Measurements from ENCODE around the gene HSF5. TPM values are rescaled to one million over a fixed set of nuclear protein-coding genes. Genes with fewer than 3 reads are reported as not detected.
A peak's percentile ranks its signal among the peaks of the same experiment; 100 is the strongest.

HSF5 gene
- total and polyA plus RNA-seq, 2 of the 13 experiments (the other 11 are each of a cell fraction or from before 2014, with no cell fraction given): not detected

DNA sequence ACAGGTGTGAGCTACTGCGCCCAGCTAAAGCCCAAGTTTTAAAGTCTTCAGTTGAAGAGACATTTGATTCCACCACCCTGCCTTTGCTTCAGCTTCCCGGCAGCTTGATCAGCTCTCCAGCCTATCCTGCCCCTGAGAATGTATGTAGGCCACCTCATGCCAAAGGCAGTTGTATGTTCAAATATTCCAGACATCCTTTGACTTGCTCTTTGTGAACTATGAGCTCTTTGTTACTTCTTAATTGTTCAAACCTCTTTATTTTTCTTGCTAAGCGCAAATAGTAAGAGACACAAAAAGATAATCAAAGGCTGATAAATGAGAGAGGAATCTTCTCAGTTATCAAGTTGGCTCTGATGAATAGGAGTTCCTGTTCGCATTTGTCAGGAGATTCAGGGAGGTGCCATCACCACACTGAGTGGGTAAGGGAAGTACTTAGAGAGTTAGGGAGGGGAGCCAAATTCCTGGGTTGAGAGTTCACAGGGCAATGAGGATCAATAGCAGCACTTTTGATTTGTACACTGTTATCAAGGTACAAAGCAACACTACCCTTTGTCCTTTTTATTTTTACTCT, 104.2 kb downstream of the HSF5 start (continued):
- TF ChIP-seq, protein P1, sequence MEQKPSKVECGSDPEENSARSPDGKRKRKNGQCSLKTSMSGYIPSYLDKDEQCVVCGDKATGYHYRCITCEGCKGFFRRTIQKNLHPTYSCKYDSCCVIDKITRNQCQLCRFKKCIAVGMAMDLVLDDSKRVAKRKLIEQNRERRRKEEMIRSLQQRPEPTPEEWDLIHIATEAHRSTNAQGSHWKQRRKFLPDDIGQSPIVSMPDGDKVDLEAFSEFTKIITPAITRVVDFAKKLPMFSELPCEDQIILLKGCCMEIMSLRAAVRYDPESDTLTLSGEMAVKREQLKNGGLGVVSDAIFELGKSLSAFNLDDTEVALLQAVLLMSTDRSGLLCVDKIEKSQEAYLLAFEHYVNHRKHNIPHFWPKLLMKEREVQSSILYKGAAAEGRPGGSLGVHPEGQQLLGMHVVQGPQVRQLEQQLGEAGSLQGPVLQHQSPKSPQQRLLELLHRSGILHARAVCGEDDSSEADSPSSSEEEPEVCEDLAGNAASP (CRISPR knock-in tag; IDR thresholded peaks at IDR 0.05; ENCODE audit: borderline replicate concordance): 0 out of 2 replicates have a peak, but pooled peaks have one; percentile 17
- TF ChIP-seq, protein P2, sequence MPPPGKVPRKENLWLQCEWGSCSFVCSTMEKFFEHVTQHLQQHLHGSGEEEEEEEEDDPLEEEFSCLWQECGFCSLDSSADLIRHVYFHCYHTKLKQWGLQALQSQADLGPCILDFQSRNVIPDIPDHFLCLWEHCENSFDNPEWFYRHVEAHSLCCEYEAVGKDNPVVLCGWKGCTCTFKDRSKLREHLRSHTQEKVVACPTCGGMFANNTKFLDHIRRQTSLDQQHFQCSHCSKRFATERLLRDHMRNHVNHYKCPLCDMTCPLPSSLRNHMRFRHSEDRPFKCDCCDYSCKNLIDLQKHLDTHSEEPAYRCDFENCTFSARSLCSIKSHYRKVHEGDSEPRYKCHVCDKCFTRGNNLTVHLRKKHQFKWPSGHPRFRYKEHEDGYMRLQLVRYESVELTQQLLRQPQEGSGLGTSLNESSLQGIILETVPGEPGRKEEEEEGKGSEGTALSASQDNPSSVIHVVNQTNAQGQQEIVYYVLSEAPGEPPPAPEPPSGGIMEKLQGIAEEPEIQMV (CRISPR knock-in tag; IDR thresholded peaks at IDR 0.05; ENCODE audit: low read depth): no peak
- TF ChIP-seq, protein P3, sequence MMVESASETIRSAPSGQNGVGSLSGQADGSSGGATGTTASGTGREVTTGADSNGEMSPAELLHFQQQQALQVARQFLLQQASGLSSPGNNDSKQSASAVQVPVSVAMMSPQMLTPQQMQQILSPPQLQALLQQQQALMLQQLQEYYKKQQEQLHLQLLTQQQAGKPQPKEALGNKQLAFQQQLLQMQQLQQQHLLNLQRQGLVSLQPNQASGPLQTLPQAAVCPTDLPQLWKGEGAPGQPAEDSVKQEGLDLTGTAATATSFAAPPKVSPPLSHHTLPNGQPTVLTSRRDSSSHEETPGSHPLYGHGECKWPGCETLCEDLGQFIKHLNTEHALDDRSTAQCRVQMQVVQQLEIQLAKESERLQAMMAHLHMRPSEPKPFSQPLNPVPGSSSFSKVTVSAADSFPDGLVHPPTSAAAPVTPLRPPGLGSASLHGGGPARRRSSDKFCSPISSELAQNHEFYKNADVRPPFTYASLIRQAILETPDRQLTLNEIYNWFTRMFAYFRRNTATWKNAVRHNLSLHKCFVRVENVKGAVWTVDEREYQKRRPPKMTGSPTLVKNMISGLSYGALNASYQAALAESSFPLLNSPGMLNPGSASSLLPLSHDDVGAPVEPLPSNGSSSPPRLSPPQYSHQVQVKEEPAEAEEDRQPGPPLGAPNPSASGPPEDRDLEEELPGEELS (CRISPR knock-in tag; IDR thresholded peaks at IDR 0.05): peak; percentile 80
- TF ChIP-seq FOSL2 (CRISPR knock-in tag; IDR thresholded peaks at IDR 0.05): peak; percentile 70
- TF ChIP-seq CREB1 (IDR thresholded peaks at IDR 0.05): no peak
- peak; percentile 64 for TF ChIP-seq CREB1 (CRISPR knock-in tag; IDR thresholded peaks at IDR 0.05)
- TF ChIP-seq, protein P4, sequence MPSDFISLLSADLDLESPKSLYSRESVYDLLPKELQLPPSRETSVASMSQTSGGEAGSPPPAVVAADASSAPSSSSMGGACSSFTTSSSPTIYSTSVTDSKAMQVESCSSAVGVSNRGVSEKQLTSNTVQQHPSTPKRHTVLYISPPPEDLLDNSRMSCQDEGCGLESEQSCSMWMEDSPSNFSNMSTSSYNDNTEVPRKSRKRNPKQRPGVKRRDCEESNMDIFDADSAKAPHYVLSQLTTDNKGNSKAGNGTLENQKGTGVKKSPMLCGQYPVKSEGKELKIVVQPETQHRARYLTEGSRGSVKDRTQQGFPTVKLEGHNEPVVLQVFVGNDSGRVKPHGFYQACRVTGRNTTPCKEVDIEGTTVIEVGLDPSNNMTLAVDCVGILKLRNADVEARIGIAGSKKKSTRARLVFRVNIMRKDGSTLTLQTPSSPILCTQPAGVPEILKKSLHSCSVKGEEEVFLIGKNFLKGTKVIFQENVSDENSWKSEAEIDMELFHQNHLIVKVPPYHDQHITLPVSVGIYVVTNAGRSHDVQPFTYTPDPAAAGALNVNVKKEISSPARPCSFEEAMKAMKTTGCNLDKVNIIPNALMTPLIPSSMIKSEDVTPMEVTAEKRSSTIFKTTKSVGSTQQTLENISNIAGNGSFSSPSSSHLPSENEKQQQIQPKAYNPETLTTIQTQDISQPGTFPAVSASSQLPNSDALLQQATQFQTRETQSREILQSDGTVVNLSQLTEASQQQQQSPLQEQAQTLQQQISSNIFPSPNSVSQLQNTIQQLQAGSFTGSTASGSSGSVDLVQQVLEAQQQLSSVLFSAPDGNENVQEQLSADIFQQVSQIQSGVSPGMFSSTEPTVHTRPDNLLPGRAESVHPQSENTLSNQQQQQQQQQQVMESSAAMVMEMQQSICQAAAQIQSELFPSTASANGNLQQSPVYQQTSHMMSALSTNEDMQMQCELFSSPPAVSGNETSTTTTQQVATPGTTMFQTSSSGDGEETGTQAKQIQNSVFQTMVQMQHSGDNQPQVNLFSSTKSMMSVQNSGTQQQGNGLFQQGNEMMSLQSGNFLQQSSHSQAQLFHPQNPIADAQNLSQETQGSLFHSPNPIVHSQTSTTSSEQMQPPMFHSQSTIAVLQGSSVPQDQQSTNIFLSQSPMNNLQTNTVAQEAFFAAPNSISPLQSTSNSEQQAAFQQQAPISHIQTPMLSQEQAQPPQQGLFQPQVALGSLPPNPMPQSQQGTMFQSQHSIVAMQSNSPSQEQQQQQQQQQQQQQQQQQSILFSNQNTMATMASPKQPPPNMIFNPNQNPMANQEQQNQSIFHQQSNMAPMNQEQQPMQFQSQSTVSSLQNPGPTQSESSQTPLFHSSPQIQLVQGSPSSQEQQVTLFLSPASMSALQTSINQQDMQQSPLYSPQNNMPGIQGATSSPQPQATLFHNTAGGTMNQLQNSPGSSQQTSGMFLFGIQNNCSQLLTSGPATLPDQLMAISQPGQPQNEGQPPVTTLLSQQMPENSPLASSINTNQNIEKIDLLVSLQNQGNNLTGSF (CRISPR knock-in tag; IDR thresholded peaks at IDR 0.05): no peak
- peak; percentile 34; the same call in 1 of the 2 replicates for TF ChIP-seq ZNF878 (CRISPR knock-in tag; IDR thresholded peaks at IDR 0.05)
- peak; percentile 88 for TF ChIP-seq TEAD3 (CRISPR knock-in tag; optimal IDR thresholded peaks at IDR 0.05; ENCODE audit: borderline replicate concordance)
- TF ChIP-seq CC2D1A (CRISPR knock-in tag; IDR thresholded peaks at IDR 0.05): 0 out of 2 replicates have a peak, but pooled peaks have one; percentile 58
- TF ChIP-seq ELF3 (CRISPR knock-in tag; IDR thresholded peaks at IDR 0.05): peak; percentile 77
- TF ChIP-seq SOX5 (CRISPR knock-in tag; IDR thresholded peaks at IDR 0.05; ENCODE audit: borderline replicate concordance): peak; percentile 79; the same call in 1 of the 2 replicates
- TF ChIP-seq PHF21A (CRISPR knock-in tag; IDR thresholded peaks at IDR 0.05): 0 out of 2 replicates have a peak, but pooled peaks have one; percentile 29
- peak; percentile 43; the same call in 1 of the 2 replicates for TF ChIP-seq ZKSCAN8 (CRISPR knock-in tag; IDR thresholded peaks at IDR 0.05; ENCODE audit: borderline replicate concordance)
- peak; percentile 28; the same call in 1 of the 2 replicates for TF ChIP-seq ELF1 (CRISPR knock-in tag; IDR thresholded peaks at IDR 0.05)

Data from HepG2 (cell line).